ENCODE measurements around the gene VTA1. TPM values are rescaled to one million over a fixed set of nuclear protein-coding genes. Genes with fewer than 3 reads are reported as not detected.
"Not testable (repeated sequence)": the region's sequence is repeated elsewhere in the genome, so short reads cannot be mapped to it uniquely, and the experiment has no call there.

VTA1 gene, protein sequence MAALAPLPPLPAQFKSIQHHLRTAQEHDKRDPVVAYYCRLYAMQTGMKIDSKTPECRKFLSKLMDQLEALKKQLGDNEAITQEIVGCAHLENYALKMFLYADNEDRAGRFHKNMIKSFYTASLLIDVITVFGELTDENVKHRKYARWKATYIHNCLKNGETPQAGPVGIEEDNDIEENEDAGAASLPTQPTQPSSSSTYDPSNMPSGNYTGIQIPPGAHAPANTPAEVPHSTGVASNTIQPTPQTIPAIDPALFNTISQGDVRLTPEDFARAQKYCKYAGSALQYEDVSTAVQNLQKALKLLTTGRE
- 10 to 100 TPM; 33.3 to 46.2 (median 36.6) TPM for total RNA-seq
- polyA plus RNA-seq = 10 to 100 TPM; 37.0 to 62.0 (median 49.9) TPM

DNA sequence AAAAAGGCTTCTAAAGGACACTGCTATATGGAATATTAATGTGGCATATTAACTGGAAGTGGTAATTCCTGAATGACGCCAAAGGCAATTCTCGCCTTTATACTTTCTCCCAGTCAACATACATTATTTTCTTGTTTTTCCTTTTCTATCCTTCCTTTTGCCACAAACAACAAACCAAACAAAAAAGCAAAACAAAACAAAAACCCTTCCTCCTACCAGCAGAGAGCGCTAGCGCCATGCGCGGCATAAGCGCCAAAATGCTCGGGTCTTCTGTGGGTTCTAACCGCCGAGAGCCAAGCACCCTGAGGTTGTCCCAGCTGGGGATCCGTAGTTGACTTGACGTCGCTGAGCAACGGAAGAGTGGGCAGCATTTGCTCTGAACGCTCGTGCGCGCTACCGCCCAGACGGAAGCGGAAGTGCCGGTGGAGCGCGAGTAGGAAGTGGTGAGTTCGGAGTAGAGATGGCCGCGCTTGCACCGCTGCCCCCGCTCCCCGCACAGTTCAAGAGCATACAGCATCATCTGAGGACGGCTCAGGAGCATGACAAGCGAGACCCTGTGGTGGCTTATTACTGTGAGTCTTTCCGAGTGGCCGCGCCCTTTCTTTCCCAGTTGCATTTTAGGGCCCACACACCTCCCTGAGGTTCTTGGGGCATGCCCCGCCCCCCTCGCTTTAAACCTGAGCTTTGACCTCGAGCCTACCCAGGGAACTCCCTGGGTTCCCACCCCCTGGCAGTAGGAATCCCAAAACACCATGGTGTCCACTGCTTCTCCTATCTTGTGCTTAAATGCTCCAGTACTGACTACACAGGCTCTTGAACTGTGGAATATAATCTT is at the start of gene VTA1, which contains the start of gene NMBR:
VTA1 (plus strand) TSS at position 436 of the 835 bp plus-strand sequence; CDS start at position 461, 25 bp downstream.
NMBR (minus strand) TSS at position 295 of the 835 bp plus-strand sequence. CDS start 58,464 bp downstream, outside the sequence.
- TF ChIP-seq, protein P1, sequence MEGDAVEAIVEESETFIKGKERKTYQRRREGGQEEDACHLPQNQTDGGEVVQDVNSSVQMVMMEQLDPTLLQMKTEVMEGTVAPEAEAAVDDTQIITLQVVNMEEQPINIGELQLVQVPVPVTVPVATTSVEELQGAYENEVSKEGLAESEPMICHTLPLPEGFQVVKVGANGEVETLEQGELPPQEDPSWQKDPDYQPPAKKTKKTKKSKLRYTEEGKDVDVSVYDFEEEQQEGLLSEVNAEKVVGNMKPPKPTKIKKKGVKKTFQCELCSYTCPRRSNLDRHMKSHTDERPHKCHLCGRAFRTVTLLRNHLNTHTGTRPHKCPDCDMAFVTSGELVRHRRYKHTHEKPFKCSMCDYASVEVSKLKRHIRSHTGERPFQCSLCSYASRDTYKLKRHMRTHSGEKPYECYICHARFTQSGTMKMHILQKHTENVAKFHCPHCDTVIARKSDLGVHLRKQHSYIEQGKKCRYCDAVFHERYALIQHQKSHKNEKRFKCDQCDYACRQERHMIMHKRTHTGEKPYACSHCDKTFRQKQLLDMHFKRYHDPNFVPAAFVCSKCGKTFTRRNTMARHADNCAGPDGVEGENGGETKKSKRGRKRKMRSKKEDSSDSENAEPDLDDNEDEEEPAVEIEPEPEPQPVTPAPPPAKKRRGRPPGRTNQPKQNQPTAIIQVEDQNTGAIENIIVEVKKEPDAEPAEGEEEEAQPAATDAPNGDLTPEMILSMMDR (IDR thresholded peaks at IDR 0.05) = peak; percentile 83 to 86 (median 86)
- TF ChIP-seq POLR2A (IDR thresholded peaks at IDR 0.05) = no peak
- peak; percentile 74 to 93 (median 77) for TF ChIP-seq POLR2AphosphoS5 (IDR thresholded peaks at IDR 0.05)
- peak in 1 of 4 donors; percentile 66 for TF ChIP-seq EP300 (IDR thresholded peaks at IDR 0.05)
- Histone ChIP-seq H3K27ac (peak within 1 kb of the TSS; percentile 70 to 80 (median 76)), H3K4me1 (peaks cover 0 to 27% (median 22%) of the 10 kb centered on the region in 4 donors), H3K9me3 (no peaks in the 10 kb centered on the region), H3K27me3 (no peaks in the 10 kb centered on the region), H3K36me3 (no peaks in the 10 kb centered on the region), H3K4me3 (peak within 1 kb of the TSS; percentile 73 to 89 (median 85))
- 0 to 1% methylated on average over 38 of the region's 38 CpGs for WGBS, 2 donors
- intact Hi-C loops (cut with DNase I) = loop anchor here (2.0 to 10.0 kb wide), 3 partner anchors 60 to 798 kb away; partner anchors contain the start of gene HIVEP2
- peak; percentile 98 for DNase-seq

GRCh38 chr6:142104820-142105219 is 42.2 kb upstream of the VTA1 start:
- H3K4me1 ChIP-seq; H3K27me3 ChIP-seq; DNase-seq; H3K27ac ChIP-seq; H3K9me3 ChIP-seq; H3K36me3 ChIP-seq; H3K4me3 ChIP-seq; intact Hi-C loops (cut with DNase I): not testable (repeated sequence)
- WGBS, 2 donors = 72 to 95% methylated on average over 5 of the region's 5 CpGs

GRCh38 chr6:142110820-142111219 is 36.2 kb upstream of the VTA1 start:
- H3K4me3 ChIP-seq; DNase-seq; intact Hi-C loops (cut with DNase I); H3K36me3 ChIP-seq; H3K9me3 ChIP-seq; H3K4me1 ChIP-seq; H3K27me3 ChIP-seq; H3K27ac ChIP-seq: not testable (repeated sequence)
- 79 to 89% methylated on average over 9 of the region's 9 CpGs for WGBS, 2 donors

DNA sequence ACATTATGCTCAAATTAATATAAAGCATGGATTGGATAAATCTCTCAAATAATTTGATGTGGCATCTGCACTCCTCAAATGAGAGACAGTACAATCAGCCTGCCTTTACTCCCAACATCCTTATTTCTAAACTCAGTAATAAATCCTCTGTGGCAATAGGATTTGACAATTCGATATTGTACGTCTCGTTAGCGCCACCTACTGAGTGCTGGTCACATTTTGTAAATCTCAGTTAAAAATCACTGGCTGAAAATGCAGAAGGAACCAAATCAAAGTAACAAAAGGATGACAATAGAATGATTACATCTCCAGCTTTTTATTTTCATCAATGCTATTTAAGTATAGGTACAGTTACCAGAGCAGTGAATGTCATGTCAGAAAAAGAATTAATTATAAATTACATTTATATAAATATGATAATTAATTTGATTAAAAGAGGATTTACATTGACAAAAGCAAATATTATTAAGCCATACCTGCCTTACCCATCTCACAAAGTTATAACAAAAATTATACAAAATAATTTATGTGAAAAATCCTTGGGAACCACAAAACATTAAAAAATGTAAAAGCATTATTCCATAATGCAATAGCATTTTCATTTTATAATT is 34.5 kb upstream of the VTA1 start:
- no peaks in the 10 kb centered on the region for H3K9me3 ChIP-seq
- no peaks in the 10 kb centered on the region for H3K4me1 ChIP-seq
- no peak overlapping the region for H3K4me3 ChIP-seq
- intact Hi-C loops (cut with DNase I) = no loop called here
- TF ChIP-seq, protein P1 (IDR thresholded peaks at IDR 0.05) = peak in 3 of 4 experiments; percentile 41 to 55 (median 45)
- TF ChIP-seq POLR2AphosphoS5 (IDR thresholded peaks at IDR 0.05) = no peak
- WGBS, 2 donors = 0% methylated on average over 4 of the region's 4 CpGs
- DNase-seq = peak; percentile 62
- no peaks in the 10 kb centered on the region for H3K27me3 ChIP-seq
- no peak overlapping the region for H3K27ac ChIP-seq
- H3K36me3 ChIP-seq = no peaks in the 10 kb centered on the region

GRCh38 chr6:142117366-142117765 is 29.7 kb upstream of the VTA1 start:
- 84 to 86% methylated on average over 2 of the region's 2 CpGs for WGBS, 2 donors
- Histone ChIP-seq H3K27ac (no peak overlapping the region), H3K4me1 (no peaks in the 10 kb centered on the region), H3K27me3 (no peaks in the 10 kb centered on the region), H3K4me3 (no peak overlapping the region), H3K9me3 (no peaks in the 10 kb centered on the region), H3K36me3 (no peaks in the 10 kb centered on the region)
- DNase-seq = no peak
- intact Hi-C loops (cut with DNase I) = no loop called here
- TF ChIP-seq EP300 (IDR thresholded peaks at IDR 0.05) (no peak), POLR2AphosphoS5 (IDR thresholded peaks at IDR 0.05) (no peak), POLR2A (IDR thresholded peaks at IDR 0.05) (no peak)
- TF ChIP-seq, protein P1 (IDR thresholded peaks at IDR 0.05) = no peak
